Measurements from ENCODE around the gene CEP162. TPM values are rescaled to one million over a fixed set of nuclear protein-coding genes. Genes with fewer than 3 reads are reported as not detected.
"Not testable (repeated sequence)": the region's sequence is repeated elsewhere in the genome, so short reads cannot be mapped to it uniquely, and the experiment has no call there.

Gene CEP162
- total RNA-seq, 1 experiment from 2014 or later, result 7.9 TPM

DNA sequence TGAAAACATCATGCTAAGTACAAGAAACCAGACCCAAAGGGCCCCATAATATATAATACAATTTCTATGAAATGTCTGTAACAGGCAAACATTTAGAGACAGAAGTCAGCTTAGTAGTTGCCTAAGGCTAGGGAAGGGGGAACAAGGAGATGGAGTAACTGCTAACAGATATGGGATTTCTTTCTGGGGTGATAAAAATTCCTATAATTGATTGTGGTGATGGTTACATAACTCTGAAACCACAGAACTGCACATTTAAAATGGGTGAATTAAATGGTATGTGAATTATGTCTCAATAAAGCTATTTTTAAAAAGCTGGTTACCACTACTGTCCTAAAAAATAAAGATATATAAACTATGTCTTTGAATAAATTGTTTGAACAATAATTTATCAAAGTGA, 3.2 kb downstream of the CEP162 start:
- Mint-ChIP-seq H3K27me3 (ENCODE audit: low read depth) (peaks cover 8% of the 10 kb centered on the region), H3K36me3 (no peaks in the 10 kb centered on the region), H3K4me3 (no peak overlapping the region), H3K27ac (no peak overlapping the region), H3K4me1 (peaks cover 4% of the 10 kb centered on the region; the same call in 1 of the 2 replicates), H3K9me3 (no peaks in the 10 kb centered on the region)
- ChIA-PET POLR2A (no interaction called here), CTCF (no interaction called here)
- ATAC-seq (no peak), DNase-seq (ENCODE audit: low spot score) (no peak)
- TF ChIP-seq ZNF121 (CRISPR knock-in tag; IDR thresholded peaks at IDR 0.05), result no peak
- TF ChIP-seq ETV6 (CRISPR knock-in tag; IDR thresholded peaks at IDR 0.05), result no peak
- no peak for TF ChIP-seq FOXK1 (CRISPR knock-in tag; IDR thresholded peaks at IDR 0.05)
- no peak for TF ChIP-seq ZSCAN18 (CRISPR knock-in tag; IDR thresholded peaks at IDR 0.05)
- TF ChIP-seq ZNF263 (CRISPR knock-in tag; IDR thresholded peaks at IDR 0.05; ENCODE audit: low read depth), result no peak
- TF ChIP-seq ARID4B (CRISPR knock-in tag; IDR thresholded peaks at IDR 0.05; ENCODE audit: borderline replicate concordance), result no peak
- TF ChIP-seq NFE2L1 (CRISPR knock-in tag; IDR thresholded peaks at IDR 0.05), result no peak
- TF ChIP-seq ZMAT4 (CRISPR knock-in tag; IDR thresholded peaks at IDR 0.05), result no peak
- TF ChIP-seq GABPB1 (CRISPR knock-in tag; IDR thresholded peaks at IDR 0.05), result no peak
- TF ChIP-seq USF1 (CRISPR knock-in tag; IDR thresholded peaks at IDR 0.05), result no peak
- TF ChIP-seq, protein P1, sequence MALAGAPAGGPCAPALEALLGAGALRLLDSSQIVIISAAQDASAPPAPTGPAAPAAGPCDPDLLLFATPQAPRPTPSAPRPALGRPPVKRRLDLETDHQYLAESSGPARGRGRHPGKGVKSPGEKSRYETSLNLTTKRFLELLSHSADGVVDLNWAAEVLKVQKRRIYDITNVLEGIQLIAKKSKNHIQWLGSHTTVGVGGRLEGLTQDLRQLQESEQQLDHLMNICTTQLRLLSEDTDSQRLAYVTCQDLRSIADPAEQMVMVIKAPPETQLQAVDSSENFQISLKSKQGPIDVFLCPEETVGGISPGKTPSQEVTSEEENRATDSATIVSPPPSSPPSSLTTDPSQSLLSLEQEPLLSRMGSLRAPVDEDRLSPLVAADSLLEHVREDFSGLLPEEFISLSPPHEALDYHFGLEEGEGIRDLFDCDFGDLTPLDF (CRISPR knock-in tag; IDR thresholded peaks at IDR 0.05), result no peak
- no peak for TF ChIP-seq JAZF1 (CRISPR knock-in tag; IDR thresholded peaks at IDR 0.05)
- TF ChIP-seq, protein P2, sequence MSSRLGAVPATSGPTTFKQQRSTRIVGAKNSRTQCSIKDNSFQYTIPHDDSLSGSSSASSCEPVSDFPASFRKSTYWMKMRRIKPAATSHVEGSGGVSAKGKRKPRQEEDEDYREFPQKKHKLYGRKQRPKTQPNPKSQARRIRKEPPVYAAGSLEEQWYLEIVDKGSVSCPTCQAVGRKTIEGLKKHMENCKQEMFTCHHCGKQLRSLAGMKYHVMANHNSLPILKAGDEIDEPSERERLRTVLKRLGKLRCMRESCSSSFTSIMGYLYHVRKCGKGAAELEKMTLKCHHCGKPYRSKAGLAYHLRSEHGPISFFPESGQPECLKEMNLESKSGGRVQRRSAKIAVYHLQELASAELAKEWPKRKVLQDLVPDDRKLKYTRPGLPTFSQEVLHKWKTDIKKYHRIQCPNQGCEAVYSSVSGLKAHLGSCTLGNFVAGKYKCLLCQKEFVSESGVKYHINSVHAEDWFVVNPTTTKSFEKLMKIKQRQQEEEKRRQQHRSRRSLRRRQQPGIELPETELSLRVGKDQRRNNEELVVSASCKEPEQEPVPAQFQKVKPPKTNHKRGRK (CRISPR knock-in tag; IDR thresholded peaks at IDR 0.05; ENCODE audit: borderline replicate concordance), result no peak
- no peak for TF ChIP-seq RORB (CRISPR knock-in tag; IDR thresholded peaks at IDR 0.05)
- TF ChIP-seq HMGXB4 (CRISPR knock-in tag; IDR thresholded peaks at IDR 0.05), result no peak
- TF ChIP-seq MXD4 (CRISPR knock-in tag; IDR thresholded peaks at IDR 0.05; ENCODE audit: borderline replicate concordance), result no peak
- TF ChIP-seq MYBL2 (CRISPR knock-in tag; IDR thresholded peaks at IDR 0.05), result no peak

- H3K27ac Mint-ChIP-seq; POLR2A ChIA-PET; CTCF ChIA-PET; H3K27me3 Mint-ChIP-seq (ENCODE audit: low read depth); H3K36me3 Mint-ChIP-seq; H3K4me3 Mint-ChIP-seq; H3K9me3 Mint-ChIP-seq; H3K4me1 Mint-ChIP-seq; ATAC-seq; DNase-seq (ENCODE audit: low spot score): not testable (repeated sequence)
Measured at GRCh38 chr6:84223608-84224007, 3.8 kb downstream of the CEP162 start.

All from WTC11 (cell line).